Panc1 (cell line): ENCODE measurements around the gene ZNF778. TPM values are rescaled to one million over a fixed set of nuclear protein-coding genes. Genes with fewer than 3 reads are reported as not detected.

Source experiments
- ATAC-seq: fragments of 200-7000 bp; cut with Tn5 transposase; 2 replicates; pipeline ENCODE4 v1.9.1; 2020; ENCODE audit warnings: mild to moderate bottlenecking, moderate library complexity
- BruUV-seq: library from RNA; stranded (reverse); fragments of 400-500 nt; replicated peaks from 2 replicates; lab custom pipeline; 2021; lab: Mats Ljungman, UMichigan
- CTCF ChIA-PET: fragments of 300-600 bp; sonication (Branson Sonifier 250); formaldehyde crosslinking; loops from one replicate; lab custom pipeline; 2022; ENCODE audit warnings: antibody characterized with exemption; lab: Charles Lee
- POLR2A ChIA-PET: fragments of 300-600 bp; sonication (Branson Sonifier 250); formaldehyde crosslinking; loops from one replicate; lab custom pipeline; 2022; ENCODE audit warnings: antibody characterized with exemption; lab: Charles Lee
- DNase-seq: peaks from one replicate; pipeline ENCODE4 v3.0.0-alpha.2; 2010; ENCODE audit warnings: low read depth, low spot score
- H3K27ac ChIP-seq: 2 replicates; pipeline ENCODE4 v1.5.1; 2011; ENCODE audit warnings: mild to moderate bottlenecking, low read length, inconsistent platforms
- H3K27me3 ChIP-seq: fragments of 200-500 bp; sonication (Bioruptor generic); 2 replicates; pipeline ENCODE4 v1.6.0; 2014; ENCODE audit warnings: low read length, inconsistent platforms; ENCODE audit not compliant: control insufficient read depth, insufficient read depth
- H3K36me3 ChIP-seq: fragments of 200-500 bp; sonication (Bioruptor generic); 2 replicates; pipeline ENCODE4 v1.5.1; 2014; ENCODE audit warnings: inconsistent platforms, mild to moderate bottlenecking, low read length, moderate library complexity; ENCODE audit not compliant: control insufficient read depth, insufficient read depth
- H3K4me1 ChIP-seq: 2 replicates; pipeline ENCODE4 v1.5.1; 2011; ENCODE audit warnings: inconsistent platforms, mild to moderate bottlenecking, low read length, moderate library complexity; ENCODE audit not compliant: control insufficient read depth, insufficient read depth
- H3K4me3 ChIP-seq, 2 experiments: 2 replicates each; pipeline ENCODE4 v1.5.1; 2011 to 2012; ENCODE audit warnings: low read depth in 2 of 2, low read length in 2 of 2, mild to moderate bottlenecking in 2 of 2, inconsistent platforms in 1 of 2, moderate library complexity in 1 of 2
- H3K9me3 ChIP-seq: fragments of 200-500 bp; sonication (Bioruptor generic); 2 replicates; pipeline ENCODE4 v1.5.1; 2014; ENCODE audit warnings: low read depth, mild to moderate bottlenecking, inconsistent platforms, low read length, moderate library complexity; ENCODE audit not compliant: control insufficient read depth, insufficient read depth
- POLR2AphosphoS5 ChIP-seq: IDR thresholded peaks from 2 replicates; pipeline ENCODE4 v1.6.1; 2012; ENCODE audit warnings: mild to moderate bottlenecking, low read depth, low read length, moderate library complexity
- SIN3A ChIP-seq: IDR thresholded peaks from 2 replicates; pipeline ENCODE4 v1.6.1; 2012; ENCODE audit warnings: low read depth, mild to moderate bottlenecking, low read length, moderate library complexity, borderline replicate concordance; ENCODE audit not compliant: insufficient read depth
- TCF7L2 ChIP-seq: IDR thresholded peaks from 2 replicates; pipeline ENCODE4 v1.6.1; 2011; ENCODE audit warnings: mild to moderate bottlenecking, low read depth, low read length, inconsistent platforms
- in situ Hi-C: cut with HindIII; loops from 2 replicates; pipeline ENCODE4 v1.10.0; 2016; ENCODE audit warnings: low sequenced_read_pairs, low pct_unique_long_range_greater_than_20kb
- intact Hi-C: fragments of 100-400 bp; cut with micrococcal nuclease; formaldehyde crosslinking; loops from one replicate; pipeline ENCODE4 v1.10.0; 2022; ENCODE audit not compliant: unreplicated experiment
- total RNA-seq: library from RNA; stranded (reverse); gene quantifications from one replicate; pipeline ENCODE4 v1.2.1, GENCODE V29; 2021; ENCODE audit not compliant: unreplicated experiment
- TF ChIP-seq, protein P1 (sequence below), 2 experiments: IDR thresholded peaks; 2 replicates each; pipeline ENCODE4 v1.6.1; 2011 to 2012; ENCODE audit warnings: low read depth in 2 of 2, control low read depth in 1 of 2, low read length in 1 of 2, mild to moderate bottlenecking in 1 of 2, moderate library complexity in 1 of 2; ENCODE audit not compliant: insufficient read depth in 1 of 2
- TF ChIP-seq, protein P2 (sequence below): fragments of 450-650 bp; IDR thresholded peaks from 2 replicates; pipeline ENCODE4 v1.5.1; 2017; ENCODE audit warnings: mild to moderate bottlenecking

Gene ZNF778
- total RNA-seq, 1 experiment from 2014 or later = 15.0 TPM

DNA sequence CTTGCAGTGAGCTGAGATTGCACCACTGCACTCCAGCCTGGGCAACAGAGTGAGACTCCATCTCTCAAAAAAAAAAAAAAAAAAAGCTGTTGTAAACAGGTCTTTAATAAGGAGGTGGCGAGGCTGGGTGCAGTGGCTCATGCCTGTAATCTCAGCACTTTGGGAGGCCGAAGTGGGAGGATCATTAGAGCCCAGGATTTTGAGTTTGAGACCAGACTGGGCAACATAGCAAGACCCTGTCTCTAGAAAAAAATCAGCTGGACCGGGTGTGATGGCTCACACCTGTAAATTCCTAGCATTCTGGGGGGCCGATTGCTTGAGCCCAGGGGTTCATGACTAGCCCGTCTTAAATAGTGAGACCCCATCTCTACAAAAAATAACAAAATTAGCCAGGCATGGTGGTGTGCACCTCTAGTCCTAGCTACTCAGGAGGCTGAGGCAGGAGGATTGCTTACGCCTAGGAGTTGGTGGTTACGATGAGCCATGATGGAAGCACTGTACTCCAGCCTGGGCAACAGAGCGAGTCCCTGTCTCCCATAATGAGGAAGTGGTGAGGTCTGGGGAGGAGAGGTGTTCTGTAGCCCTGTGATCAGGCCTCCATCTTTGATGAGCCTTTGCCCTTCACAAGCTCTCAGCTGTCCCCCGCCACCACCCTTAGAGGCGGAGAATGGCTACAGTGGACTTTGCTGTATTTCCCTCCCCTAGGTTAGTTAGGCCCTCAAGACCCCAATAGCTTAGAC, 36.2 kb downstream of the ZNF778 start:
- TF ChIP-seq, protein P1, sequence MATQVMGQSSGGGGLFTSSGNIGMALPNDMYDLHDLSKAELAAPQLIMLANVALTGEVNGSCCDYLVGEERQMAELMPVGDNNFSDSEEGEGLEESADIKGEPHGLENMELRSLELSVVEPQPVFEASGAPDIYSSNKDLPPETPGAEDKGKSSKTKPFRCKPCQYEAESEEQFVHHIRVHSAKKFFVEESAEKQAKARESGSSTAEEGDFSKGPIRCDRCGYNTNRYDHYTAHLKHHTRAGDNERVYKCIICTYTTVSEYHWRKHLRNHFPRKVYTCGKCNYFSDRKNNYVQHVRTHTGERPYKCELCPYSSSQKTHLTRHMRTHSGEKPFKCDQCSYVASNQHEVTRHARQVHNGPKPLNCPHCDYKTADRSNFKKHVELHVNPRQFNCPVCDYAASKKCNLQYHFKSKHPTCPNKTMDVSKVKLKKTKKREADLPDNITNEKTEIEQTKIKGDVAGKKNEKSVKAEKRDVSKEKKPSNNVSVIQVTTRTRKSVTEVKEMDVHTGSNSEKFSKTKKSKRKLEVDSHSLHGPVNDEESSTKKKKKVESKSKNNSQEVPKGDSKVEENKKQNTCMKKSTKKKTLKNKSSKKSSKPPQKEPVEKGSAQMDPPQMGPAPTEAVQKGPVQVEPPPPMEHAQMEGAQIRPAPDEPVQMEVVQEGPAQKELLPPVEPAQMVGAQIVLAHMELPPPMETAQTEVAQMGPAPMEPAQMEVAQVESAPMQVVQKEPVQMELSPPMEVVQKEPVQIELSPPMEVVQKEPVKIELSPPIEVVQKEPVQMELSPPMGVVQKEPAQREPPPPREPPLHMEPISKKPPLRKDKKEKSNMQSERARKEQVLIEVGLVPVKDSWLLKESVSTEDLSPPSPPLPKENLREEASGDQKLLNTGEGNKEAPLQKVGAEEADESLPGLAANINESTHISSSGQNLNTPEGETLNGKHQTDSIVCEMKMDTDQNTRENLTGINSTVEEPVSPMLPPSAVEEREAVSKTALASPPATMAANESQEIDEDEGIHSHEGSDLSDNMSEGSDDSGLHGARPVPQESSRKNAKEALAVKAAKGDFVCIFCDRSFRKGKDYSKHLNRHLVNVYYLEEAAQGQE (IDR thresholded peaks at IDR 0.05; ENCODE audit: insufficient read depth in 1 of 2, low read depth in 2 of 2, low read length in 1 of 2) = no peak
- TF ChIP-seq TCF7L2 = no peak
- TF ChIP-seq POLR2AphosphoS5 = no peak
- no peak for TF ChIP-seq SIN3A
- TF ChIP-seq, protein P2, sequence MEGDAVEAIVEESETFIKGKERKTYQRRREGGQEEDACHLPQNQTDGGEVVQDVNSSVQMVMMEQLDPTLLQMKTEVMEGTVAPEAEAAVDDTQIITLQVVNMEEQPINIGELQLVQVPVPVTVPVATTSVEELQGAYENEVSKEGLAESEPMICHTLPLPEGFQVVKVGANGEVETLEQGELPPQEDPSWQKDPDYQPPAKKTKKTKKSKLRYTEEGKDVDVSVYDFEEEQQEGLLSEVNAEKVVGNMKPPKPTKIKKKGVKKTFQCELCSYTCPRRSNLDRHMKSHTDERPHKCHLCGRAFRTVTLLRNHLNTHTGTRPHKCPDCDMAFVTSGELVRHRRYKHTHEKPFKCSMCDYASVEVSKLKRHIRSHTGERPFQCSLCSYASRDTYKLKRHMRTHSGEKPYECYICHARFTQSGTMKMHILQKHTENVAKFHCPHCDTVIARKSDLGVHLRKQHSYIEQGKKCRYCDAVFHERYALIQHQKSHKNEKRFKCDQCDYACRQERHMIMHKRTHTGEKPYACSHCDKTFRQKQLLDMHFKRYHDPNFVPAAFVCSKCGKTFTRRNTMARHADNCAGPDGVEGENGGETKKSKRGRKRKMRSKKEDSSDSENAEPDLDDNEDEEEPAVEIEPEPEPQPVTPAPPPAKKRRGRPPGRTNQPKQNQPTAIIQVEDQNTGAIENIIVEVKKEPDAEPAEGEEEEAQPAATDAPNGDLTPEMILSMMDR = no peak
- Histone ChIP-seq H3K9me3 (no peaks in the 10 kb centered on the region; the same call in 1 of the 2 replicates), H3K4me3 (no peak overlapping the region), H3K27ac (no peak overlapping the region), H3K27me3 (no peaks in the 10 kb centered on the region), H3K36me3 (no peaks in the 10 kb centered on the region), H3K4me1 (no peaks in the 10 kb centered on the region; the same call in 1 of the 2 replicates)
- in situ Hi-C loops (no loop called here), intact Hi-C loops (no loop called here)
- DNase-seq (no peak), ATAC-seq (no peak)
- BruUV-seq = no TSS peak
- POLR2A ChIA-PET = no interaction called here
- CTCF ChIA-PET = no interaction called here

DNA sequence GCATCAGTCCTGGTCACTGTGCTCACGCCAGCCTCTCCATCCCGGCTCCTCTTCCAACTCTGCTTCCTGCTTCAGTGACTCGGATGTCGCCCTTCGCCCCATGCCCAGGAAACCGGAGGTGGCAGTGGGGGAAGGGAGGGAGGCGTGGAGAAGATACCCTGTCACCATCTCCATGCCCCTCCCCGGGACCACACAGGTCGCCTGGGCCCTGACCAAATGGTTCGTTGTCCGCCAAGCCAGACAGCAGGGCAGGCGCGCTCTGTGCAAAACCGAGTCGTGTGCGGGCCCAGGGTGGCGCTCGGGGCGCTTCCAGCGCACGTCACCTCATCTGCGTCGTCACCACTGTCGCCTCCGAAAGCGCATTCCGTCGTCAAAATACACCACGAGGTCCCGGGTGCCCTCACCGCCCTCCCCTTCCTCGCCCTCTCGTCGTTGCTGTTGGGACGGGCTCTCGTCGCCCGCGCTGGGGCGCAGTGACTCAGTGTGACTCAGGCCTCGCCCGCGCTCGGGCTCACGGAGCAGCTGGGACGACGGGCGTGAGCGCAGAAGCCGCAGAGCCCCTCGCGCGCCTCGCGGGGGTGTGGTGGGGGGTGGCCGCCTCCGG, 39.2 kb downstream of the ZNF778 start:
- no peak for DNase-seq
- H3K27me3 ChIP-seq = no peaks in the 10 kb centered on the region
- H3K4me1 ChIP-seq = no peaks in the 10 kb centered on the region; the same call in none of the 2 replicates
- H3K4me3 ChIP-seq = peak overlapping the region; percentile 45 to 64
- no TSS peak for BruUV-seq
- intact Hi-C loops = no loop called here
- H3K27ac ChIP-seq = peak overlapping the region; percentile 83
- TF ChIP-seq TCF7L2 (no peak), SIN3A (0 out of 2 replicates have a peak, but pooled peaks have one; percentile 29)
- TF ChIP-seq, protein P2 = no peak
- TF ChIP-seq, protein P1 (IDR thresholded peaks at IDR 0.05; ENCODE audit: insufficient read depth in 1 of 2, low read depth in 2 of 2, low read length in 1 of 2) = no peak
- in situ Hi-C loops = no loop called here
- POLR2A ChIA-PET = interaction anchor here (0.7 kb wide), 1 partner anchor 10 kb away, joined by 3 read pairs; no protein-coding TSS in a partner anchor
- no peaks in the 10 kb centered on the region for H3K36me3 ChIP-seq
- CTCF ChIA-PET = no interaction called here
- H3K9me3 ChIP-seq = no peaks in the 10 kb centered on the region
- ATAC-seq = peak; percentile 92
